Mammary epithelial cell (primary cell): ENCODE measurements around the gene OTUD7B.

ENCODE experiments used
- CTCF ChIP-seq, 2 donors: IDR thresholded peaks in 1 of 2; conservative IDR thresholded peaks in 1 of 2; 2 replicates each; pipeline ENCODE4 v1.5.1; 2011 to 2012; ENCODE audit warnings: inconsistent platforms in 2 of 2, low read length in 2 of 2, mild to moderate bottlenecking in 2 of 2, control low read depth in 1 of 2, low read depth in 1 of 2; ENCODE audit not compliant: insufficient read depth in 1 of 2; ENCODE audit errors: extremely low read depth in 1 of 2
- EZH2 ChIP-seq: IDR thresholded peaks from 2 replicates; pipeline ENCODE4 v1.6.1; 2012; ENCODE audit warnings: low read length, inconsistent platforms, borderline replicate concordance

GRCh38 chr1:150018165-150018564, 7.6 kb upstream of the OTUD7B start:
- TF ChIP-seq CTCF (conservative IDR thresholded peaks at IDR 0.05 in 1 of 2, IDR thresholded peaks at IDR 0.05 in 1 of 2; ENCODE audit: extremely low read depth in 1 of 2, insufficient read depth in 1 of 2, low read depth in 1 of 2, low read length in 2 of 2) (no peak), EZH2 (no peak)
